Right forelimb (tissue), 1 donor: ENCODE measurements around the gene BOC.

ENCODE experiments used
- DNase-seq: peaks from one replicate; pipeline ENCODE4 v3.0.0-alpha.2; 2018

Gene BOC

DNA sequence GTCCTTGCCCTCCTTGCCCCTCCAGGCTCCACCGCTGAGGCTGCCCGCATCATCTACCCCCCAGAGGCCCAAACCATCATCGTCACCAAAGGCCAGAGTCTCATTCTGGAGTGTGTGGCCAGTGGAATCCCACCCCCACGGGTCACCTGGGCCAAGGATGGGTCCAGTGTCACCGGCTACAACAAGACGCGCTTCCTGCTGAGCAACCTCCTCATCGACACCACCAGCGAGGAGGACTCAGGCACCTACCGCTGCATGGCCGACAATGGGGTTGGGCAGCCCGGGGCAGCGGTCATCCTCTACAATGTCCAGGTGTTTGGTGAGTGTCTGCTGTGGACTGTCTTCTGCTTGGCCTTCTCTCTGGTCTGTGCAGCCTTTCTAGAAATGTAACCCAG, 61.0 kb downstream of the BOC start:
- DNase-seq, result no peak

DNA sequence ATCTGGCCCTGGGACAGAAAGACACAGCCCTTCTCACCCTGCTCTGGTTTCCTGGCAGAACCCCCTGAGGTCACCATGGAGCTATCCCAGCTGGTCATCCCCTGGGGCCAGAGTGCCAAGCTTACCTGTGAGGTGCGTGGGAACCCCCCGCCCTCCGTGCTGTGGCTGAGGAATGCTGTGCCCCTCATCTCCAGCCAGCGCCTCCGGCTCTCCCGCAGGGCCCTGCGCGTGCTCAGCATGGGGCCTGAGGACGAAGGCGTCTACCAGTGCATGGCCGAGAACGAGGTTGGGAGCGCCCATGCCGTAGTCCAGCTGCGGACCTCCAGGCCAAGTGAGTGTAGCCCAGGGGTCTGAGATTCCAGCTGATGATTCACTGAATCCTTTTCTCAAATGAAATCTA, 61.7 kb downstream of the BOC start:
- DNase-seq, result no peak

GRCh38 chr3:113273604-113274378, 62.4 kb downstream of the BOC start:
- DNase-seq, result no peak

DNA sequence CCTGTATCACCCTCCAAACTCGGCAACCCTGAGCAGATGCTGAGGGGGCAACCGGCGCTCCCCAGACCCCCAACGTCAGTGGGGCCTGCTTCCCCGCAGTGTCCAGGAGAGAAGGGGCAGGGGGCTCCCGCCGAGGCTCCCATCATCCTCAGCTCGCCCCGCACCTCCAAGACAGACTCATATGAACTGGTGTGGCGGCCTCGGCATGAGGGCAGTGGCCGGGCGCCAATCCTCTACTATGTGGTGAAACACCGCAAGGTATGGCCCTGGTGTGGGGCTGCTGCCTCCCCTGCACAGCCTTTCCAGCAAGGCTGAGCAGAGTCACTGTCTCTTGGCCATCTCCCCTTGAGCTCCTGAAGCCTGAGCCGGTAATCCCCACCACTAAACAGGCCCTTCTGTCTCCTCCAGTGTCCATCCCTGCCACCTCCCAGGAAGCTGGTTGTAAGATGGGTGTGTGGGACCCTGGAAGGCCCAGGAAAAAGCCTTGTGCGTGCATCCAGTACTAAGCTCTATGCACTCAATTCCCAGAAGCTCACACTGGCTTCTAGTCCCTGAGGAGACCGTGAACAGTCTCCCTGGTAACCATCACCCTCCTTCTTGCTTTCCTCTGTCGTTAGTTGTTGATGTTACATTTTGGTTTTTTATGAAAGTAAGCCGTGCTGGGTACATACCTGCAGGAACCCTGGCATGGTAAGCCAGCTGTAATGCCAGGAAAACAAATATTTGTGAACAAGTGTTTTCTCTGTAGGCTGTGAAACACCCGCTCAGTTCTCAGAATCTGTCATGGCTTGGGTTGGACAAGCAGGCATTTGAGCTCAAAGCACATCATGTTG, 63.3 kb downstream of the BOC start:
- DNase-seq, result no peak

DNA sequence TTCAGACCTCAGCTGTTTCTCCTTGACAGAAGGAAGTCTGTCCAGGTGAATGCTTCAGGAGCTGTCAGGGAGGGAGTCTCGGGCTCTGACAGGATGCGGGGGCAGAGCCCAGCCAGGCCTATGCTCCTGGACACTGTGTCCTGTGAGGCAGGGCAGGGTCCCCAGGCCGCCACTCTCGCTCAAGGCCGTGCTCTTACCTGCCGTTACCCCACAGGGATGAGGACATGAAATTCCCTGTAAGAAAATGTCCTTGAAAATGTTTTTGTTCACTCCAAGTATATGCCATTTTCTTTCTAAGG, 63.9 kb downstream of the BOC start:
- DNase-seq, result no peak

GRCh38 chr3:113275583-113275928, 64.2 kb downstream of the BOC start:
- no peak for DNase-seq

DNA sequence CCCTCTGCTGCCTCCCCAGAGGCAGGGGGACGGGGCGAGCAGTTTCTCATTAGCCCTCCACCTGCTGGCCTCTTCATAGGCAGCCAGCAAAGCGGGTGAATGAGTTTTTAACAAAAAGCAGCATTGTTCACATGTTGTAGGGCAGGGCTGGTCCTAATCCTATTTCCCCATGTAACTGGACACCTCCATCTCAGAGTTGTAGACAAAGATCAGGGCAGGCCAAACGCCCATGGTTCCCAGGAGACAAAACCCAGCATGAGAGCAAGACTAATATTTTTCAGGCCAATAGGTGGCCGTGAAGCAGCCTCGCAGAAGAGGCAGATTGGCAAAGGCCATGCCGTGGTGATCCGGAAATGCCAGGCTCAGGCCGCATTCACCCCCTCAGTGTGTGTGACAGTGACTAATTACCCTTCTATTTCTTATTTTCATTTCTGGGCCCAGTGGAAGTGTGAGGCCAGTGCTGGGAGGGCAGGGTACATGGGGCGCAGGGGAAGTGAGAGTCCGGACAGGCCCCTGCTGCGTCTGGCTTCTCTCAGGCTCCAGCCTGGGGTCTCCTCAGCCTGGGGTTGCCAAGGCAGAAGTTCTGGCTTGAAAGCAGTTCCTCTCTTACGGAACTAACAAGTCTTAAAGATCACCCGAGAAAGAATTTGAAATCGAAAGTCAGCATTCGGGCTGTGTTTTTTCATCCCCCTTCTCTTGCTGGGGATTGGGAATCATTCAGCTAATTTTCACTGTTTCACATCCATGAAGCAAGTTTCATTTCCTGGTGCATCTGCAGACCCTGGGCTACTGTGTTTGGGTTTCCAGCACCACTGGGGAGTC, 64.8 kb downstream of the BOC start:
- DNase-seq, result no peak

DNA sequence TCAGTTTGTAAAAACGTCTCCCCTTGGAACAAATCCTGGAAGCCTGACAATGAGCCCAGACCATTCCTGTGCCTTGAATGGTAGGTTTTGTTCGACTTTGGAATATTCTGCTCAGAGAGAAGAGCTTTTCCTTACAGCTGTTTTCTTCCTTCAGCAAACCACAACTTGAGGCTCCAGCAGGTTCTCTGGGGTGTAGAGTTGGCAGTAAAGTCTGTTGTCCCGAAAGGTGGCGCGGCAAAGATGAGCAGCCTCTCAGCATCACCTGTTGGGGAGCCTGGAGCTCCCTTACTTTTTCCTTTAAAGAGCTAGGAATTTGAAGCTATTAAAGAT, 65.4 kb downstream of the BOC start:
- DNase-seq, result no peak

DNA sequence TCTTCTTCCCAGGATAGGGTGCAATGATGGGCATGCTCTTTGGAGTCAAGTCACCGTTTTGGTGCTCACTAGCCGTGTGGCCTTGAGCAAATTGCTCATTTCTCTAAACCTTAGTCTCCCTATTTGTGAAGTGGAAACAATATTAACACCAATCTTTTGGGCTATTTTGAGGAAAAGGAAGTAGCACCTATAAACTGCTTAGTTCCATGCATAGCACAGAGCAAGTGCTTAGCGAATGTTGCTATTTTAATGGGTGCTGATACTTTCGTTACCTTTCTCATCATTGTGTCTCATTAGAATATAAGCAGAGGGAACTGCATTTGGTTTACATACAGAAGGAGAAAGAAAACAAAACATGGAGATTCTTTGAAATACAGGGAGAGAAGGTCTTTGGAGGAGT, 66.1 kb downstream of the BOC start:
- no peak for DNase-seq

DNA sequence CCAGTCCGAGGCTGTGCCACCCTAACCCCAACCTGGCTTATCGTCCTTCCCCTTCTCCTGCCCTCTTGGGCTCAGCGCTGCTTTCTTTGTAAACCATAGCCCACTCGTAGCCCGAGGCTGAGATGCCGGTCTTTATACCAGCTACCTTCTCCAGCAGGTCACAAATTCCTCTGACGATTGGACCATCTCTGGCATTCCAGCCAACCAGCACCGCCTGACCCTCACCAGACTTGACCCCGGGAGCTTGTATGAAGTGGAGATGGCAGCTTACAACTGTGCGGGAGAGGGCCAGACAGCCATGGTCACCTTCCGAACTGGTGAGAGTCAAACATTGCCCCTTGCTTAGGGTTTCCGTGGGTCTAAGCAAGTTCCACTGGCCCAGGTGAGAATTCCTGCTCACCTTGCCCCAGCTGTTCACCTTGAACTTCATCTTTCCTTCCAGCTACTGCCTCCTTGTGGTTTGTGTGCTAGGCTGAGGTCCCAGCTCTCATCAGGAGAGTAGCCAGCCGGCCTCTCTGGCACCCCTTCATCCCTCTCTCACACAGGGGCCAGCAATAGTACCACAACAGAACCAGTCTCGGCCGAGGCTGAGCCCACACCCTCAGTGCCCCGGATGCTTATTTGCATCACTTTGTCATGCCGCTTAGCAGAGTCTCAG, 66.7 kb downstream of the BOC start:
- no peak for DNase-seq

- no peak for DNase-seq
Measured at GRCh38 chr3:113278599-113278955, 67.2 kb downstream of the BOC start.

GRCh38 chr3:113279686-113280085, 68.3 kb downstream of the BOC start:
- DNase-seq, result no peak

- DNase-seq, result no peak
Measured at GRCh38 chr3:113283306-113283705, 71.9 kb downstream of the BOC start.

DNA sequence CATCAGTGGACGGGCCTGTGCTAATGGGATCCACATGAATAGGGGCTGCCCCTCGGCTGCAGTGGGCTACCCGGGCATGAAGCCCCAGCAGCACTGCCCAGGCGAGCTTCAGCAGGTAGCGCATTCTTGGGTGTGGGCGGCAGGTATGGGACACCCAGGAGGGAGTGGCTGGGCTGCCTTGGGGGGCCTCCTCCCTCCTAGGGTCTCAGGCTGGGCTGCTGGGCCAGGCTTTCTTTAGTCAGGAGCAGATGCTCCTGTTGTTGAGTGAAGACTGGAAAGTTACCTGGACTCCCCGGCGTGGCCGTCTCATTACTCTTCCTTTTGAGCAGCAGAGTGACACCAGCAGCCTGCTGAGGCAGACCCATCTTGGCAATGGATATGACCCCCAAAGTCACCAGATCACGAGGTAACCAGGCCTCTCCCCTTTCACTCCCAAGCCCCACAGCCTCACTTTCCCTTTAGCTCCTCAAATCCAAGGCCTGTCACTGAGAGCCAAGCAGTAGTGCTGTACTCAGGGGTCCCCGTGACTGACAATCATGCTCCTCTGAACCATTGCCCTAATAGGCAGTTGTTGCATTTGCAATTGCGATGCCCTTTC, 73.2 kb downstream of the BOC start:
- DNase-seq, result no peak

DNA sequence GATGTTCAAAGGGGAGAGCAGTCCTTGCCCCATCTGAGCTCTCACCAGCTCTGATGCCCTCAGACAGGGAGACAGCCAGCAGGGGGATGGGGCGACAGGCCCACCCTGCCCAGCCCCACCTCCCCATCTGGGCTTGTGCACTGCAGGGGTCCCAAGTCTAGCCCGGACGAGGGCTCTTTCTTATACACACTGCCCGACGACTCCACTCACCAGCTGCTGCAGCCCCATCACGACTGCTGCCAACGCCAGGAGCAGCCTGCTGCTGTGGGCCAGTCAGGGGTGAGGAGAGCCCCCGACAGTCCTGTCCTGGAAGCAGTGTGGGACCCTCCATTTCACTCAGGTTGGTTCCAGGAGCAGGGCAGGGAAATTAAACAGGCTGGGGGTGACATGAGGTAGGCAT, 73.9 kb downstream of the BOC start:
- DNase-seq, result no peak

- no peak for DNase-seq
Measured at GRCh38 chr3:113285741-113286140, 74.4 kb downstream of the BOC start.

DNA sequence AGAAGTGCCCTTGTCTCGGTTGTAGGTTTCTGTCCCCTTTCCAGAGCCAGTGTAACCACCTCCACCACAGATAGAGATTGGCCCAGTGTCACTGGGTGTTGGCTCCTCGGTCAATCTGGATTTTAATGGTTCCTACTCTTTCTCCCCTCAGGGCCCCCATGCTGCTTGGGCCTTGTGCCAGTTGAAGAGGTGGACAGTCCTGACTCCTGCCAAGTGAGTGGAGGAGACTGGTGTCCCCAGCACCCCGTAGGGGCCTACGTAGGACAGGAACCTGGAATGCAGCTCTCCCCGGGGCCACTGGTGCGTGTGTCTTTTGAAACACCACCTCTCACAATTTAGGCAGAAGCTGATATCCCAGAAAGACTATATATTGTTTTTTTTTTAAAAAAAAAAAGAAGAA, 75.2 kb downstream of the BOC start:
- DNase-seq, result no peak

- no peak for DNase-seq
Measured at GRCh38 chr3:113287111-113287802, 75.9 kb downstream of the BOC start.

GRCh38 chr3:113287803-113288648, 76.7 kb downstream of the BOC start:
- DNase-seq, result peak; percentile 81

DNA sequence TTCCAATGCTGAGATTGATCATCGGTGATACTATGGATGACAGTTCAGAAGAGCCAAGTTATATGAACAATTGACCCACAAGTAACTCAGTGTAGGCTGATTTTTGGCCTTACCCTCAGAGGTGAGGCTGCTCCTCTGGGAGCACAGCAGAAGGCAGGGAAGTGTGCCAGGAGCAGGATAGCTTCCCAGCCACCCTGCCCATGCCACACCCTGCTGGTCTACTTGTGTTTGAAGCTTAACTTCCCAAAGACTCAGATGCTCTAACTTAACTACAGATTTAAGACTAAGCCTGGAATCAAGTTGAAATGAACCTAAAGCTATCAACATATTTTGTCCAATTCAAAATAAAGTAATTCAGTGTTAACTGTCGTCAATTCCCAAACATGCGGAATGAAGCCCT, 77.5 kb downstream of the BOC start:
- no peak for DNase-seq

GRCh38 chr3:113291572-113291971, 80.2 kb downstream of the BOC start:
- no peak for DNase-seq

DNA sequence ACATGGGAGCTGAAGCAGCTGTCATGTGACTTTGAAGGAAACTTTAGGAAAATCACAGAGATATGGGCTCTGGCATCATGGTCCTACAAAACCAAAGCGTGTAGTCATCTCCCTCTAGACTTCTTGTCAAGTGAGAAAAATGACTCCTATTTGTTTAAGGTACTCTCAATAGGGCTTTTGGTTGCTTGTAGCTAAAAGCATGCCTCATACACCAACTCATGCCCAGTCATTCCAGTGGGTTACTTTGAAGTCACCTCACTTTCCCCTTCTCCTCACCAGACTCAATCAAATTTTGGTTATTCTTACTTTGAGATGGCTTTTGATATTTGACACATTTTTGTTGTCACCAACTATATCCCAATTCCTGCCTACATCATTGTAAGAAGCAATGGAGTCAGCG, 81.6 kb downstream of the BOC start:
- no peak for DNase-seq
